HG03097 (cell line): ENCODE measurements around the gene CD55.

Experiments used
- ATAC-seq: cut with Tn5 transposase; IDR thresholded peaks from one replicate; pipeline ENCODE4 v1.9.1; 2021; ENCODE audit not compliant: unreplicated experiment, low FRiP score

Gene CD55

DNA sequence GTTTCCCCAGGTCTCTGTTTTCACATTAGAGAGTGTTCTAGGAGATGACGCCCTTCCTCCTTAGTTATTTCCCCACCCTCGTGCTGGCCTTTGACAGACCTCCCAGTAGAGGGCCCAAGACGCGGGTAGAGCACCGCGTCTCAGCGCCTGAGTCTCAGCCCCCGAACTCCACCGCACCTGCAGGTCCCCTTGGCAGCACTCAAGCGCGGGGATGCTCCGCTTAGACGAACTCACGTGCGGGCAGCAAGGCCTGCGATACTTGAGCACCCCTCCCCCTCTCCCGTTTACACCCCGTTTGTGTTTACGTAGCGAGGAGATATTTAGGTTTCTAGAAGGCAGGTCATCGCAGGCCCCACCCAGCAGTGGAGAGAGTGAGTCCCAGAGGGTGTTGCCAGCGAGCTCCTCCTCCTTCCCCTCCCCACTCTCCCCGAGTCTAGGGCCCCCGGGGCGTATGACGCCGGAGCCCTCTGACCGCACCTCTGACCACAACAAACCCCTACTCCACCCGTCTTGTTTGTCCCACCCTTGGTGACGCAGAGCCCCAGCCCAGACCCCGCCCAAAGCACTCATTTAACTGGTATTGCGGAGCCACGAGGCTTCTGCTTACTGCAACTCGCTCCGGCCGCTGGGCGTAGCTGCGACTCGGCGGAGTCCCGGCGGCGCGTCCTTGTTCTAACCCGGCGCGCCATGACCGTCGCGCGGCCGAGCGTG, at the start of gene CD55:
TSS of gene CD55 (plus strand) at position 600 of the 711 bp plus-strand sequence. CDS start at position 688, 88 bp downstream.
- ATAC-seq = peak; percentile 90

DNA sequence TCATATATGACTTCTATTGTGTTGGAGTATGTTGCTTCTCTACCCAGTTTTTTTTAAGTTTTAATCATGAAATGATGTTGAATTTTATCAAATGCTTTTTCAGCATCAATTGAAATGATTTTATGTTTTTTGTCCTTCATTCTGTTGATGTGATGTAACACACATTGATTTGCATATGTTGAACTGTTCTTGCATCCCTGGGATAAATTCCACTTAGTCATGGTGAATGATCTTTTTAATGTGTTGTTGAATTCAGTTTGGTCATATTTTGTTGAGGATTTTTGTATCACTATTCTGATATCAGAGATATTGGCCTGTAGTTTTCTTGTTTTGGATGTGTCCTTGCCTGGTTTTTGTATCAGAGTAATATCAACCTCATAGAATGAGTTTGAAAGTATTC, 46.6 kb upstream of the CD55 start:
- no peak for ATAC-seq

DNA sequence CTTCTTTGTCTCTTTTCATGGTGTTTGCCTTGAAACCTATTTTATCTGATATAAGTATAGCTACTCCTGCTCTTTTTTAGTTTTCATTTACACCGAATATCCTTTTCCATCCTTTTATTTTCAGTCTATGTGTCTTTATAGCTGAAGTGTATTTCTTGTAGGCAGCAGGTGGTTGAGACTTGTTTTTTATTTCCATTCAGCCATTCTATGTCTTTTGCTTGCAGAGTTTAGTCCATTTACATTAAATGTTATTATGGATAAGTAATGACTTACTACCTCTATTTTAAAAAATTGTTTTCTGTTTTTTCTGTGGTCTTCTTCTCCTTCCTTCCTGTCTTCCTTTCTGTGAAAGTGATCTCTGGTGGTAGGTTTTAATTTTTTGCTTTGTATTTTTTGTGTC, 45.0 kb upstream of the CD55 start:
- no peak for ATAC-seq

DNA sequence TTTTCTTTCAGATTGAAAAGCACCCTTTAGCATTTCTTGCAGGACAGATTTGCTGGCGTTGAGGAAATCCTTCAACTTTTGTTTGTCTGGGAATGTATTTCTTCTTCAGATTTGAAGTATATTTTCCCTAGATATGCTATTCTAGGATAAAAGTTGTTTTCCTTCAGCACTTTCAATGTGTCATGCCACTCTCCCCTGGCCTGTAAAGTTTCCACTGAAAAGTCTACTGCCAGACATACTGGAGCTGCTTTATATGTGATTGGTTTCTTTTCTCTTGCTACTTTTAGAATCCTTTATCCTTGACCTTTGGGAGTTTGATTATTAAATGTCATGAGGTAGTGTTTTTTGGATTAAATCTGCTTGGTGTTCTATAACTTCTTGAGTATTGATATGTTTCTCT, 44.2 kb upstream of the CD55 start:
- ATAC-seq = no peak

DNA sequence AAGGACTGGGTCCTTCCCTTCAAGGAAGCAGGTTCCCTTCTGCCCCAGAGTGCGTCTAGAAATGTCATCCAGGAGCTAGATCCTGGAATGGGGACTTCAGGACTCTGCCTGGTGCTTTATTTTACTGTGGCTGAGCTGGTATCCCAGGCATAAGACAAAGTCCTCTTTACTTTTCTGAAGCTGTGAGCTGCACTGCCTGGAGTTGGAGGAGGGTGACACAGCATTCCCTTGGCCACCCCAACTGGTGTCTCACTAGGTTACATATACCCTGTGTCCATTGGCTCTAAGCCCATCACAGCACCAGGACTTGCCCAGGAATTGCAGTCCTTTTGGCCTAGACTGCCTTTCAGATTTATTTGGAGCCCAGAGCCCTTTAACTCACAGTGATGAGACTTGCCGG, 41.8 kb upstream of the CD55 start:
- no peak for ATAC-seq

DNA sequence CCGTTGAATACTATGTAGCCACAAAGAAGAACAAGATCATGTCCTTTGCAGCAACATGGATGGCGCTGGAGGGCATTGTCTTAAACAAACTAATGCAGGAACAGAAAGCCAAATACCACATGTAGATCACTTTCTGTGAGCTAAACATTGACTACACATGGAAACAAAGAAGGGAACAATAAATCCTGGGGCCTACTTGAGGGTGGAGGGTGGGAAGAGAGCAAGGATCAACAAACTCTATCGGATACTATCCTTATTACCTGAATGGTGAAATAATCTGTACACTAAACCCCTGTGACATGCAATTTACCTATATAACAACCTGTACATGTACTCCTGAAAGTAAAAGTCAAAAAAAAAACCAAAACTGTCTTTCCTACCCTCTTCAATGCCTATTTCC, 40.8 kb upstream of the CD55 start:
- ATAC-seq = no peak

DNA sequence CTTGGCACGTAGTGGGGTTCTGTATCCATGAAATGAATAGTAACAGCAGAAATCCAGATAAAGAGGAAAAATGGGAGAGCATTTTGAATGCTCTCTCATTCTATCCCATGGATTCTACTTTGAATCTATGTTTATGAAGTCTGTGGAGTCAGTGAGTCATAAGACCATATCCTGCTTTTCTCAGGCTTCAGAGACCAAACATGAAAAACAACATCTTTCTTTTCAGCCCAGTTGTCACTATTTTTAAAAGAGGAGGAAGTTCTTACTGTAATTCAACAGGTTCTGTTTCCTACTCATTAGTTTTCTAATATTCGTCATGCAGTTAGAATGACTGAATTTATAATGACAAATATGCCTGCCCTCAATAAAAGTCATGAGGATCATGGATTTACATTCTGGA, 39.4 kb upstream of the CD55 start:
- ATAC-seq = no peak

GRCh38 chr1:207282496-207283380, 38.7 kb upstream of the CD55 start:
- ATAC-seq = no peak

DNA sequence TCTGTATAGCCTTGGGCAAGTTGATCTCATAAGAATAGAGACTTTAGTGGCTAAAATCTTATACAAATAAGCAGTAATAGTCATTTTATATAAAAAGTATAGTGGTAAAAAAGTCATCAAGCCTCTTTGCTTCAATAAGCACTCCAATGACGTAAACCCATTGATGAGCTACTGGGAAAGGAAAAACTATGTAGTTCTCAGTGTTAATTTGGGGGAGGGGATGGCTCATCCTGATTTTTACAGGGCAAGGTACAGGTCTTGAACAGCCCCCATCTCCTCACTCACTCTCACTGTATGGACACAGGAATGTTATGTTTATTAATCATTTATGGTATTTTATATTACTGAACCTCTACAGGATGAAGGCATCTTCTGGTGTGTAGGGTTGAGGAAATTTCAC, 38.1 kb upstream of the CD55 start:
- no peak for ATAC-seq

DNA sequence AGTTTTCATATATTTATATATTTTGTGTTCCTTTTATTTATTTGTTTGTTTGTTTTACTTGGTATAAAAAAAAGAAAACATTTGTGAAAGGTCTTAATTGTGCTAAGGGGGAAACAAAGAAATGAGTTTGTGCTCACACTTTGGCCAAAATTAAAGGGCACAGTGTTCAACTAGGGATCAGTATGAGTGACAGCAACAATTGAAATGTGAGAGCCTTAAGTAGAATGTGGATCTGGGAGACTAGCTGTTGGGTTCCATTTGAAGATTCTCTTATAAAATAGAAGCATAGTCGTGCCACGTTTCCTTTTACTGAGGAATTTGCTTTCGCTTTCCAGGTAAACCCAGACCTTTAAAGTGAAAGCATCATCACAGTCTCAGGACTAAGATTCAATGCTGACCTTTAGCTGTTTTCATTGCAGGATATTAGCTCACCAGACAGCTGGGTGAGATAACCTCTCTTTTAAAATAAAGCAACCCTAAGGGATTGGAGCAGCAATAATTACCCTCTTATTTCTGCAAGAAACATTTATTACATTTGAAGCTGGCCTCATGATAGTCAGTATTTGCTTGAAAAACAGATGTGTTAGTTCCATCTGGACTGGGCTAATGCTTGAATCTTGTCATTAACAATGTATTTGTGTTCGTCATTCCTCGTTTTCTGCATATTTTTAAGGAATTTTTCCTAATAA, 37.1 kb upstream of the CD55 start:
- no peak for ATAC-seq

- ATAC-seq = no peak
These were observed 34.6 kb upstream of the CD55 start for GRCh38 chr1:207286786-207287468.

- no peak for ATAC-seq
These were observed 33.2 kb upstream of the CD55 start for GRCh38 chr1:207288315-207288714.

GRCh38 chr1:207289756-207290155, 31.7 kb upstream of the CD55 start:
- ATAC-seq = no peak

GRCh38 chr1:207291723-207292122, 29.8 kb upstream of the CD55 start:
- no peak for ATAC-seq

GRCh38 chr1:207298186-207298585, 23.3 kb upstream of the CD55 start:
- ATAC-seq = no peak

DNA sequence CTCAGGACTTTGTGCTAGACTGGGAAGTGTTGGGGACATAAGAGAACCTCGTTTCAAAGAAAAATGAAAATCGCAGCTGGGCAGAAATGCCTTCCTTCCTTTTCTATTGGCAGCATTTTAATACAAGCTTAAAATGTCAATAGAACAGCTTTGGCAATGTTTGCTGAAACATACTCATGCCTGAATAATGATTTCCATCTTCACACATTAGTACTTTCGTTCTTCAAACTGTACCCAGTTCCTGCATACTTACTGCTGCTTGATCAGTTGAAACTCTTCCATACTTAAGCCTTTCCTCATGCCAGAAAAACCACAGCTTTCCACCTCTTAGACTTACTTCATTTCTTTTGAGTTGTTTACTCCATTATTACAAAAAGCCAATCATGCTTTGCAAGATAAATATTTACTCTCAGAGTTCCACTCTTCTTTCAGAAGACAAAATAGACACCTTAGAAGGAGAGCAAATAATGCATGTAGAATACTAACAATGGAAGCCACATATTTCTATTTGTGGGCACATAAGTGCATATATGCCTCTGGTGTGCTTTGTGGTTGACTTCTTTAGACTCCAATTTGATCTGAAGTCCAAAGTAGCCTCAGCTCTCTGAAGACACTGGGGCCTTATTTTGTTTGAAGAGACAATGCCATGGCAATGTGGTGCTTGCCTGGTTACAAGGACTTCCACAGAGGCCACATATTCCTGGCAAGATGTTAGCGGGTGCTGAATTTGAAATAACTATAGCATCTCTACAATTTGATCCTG, 22.7 kb upstream of the CD55 start:
- ATAC-seq = no peak

DNA sequence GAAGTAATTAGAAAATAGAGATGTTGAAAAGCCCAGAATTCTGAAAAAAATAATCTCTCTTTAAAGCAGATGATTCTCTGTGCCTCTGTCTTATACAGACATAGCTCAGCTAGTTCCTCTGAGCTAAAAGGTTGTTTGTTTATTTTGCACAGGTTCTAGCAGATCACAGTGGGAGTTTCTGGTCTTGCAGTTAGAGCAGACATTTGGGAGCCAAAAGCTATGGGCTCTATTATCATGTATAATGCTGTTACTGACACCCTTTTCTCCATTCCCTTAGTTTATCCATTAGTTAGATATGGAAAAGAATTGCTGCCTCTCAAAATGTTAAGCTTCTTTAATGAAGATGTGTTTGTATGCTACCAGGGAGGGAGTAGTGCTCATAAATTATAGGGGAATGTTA, 20.5 kb upstream of the CD55 start:
- ATAC-seq = no peak

DNA sequence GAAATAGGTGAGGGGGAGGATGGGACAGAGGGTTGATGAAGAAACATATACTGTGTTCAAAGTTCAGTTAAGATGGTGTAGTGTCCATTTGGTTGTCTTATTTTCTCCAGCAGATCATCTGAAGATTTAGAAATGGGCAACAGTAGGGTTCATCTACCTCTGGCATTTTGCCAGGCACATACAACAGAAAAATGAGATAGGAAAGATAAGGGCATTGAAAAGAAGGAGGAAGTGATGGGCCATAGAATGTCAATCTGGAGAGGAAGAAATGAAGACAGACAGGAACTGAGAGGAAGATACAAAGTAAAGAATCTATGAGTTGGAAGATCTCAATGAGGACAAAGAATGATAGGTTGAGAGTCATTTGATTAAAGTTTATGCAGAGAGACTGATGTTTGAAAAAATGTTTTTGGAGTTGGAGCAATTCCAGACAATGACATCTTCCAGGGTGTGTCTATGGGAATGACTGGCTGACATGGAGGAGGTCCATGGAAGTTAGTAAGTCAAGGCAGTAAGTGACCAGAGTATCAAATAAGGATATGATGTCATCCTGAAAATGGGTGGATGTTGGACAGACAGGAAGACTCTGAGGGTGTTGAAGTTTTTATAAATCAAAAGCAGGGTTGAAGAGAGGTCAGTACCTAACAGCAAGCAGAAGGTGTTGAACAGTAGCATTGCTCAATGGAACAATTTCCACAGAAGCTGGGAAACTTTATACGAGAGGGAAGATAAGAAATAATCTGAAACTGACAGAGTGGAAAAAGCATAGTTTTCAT, 18.7 kb upstream of the CD55 start:
- ATAC-seq = no peak

DNA sequence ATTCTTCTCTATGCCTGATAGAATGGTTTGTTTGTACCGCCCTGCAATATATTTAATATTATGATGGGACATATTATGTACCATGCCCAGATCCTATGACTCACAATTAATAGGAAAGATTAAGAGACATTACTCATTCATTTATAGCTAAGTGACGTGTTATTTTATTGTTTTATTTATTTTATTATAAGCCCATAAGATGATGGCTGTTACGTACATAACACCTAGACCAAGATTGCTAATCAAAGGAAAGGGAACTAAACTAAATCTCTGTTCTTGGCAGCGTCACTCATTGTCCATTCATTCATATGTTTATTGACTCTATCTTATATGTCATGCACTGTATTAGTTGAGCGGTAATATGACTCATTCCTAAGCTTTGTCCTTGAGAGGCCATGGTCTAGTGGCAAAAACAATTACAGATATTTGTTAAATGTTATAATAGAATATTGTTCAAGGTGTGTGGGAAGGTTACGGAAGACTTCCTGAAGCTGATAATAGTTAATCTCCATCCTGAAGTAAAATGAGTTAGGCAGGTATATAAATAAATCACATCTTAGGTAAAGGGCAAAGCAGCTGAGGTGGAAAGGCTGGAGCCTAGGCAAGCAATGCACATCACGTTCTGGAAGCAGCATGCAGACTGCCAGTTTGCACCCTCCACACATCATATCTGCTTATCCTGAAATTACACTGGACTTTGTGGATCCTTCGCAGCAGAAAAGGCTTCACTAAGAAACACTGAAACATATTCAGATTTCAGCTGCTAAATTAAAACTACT, 16.6 kb upstream of the CD55 start:
- no peak for ATAC-seq
